Measurements from ENCODE around the gene MACF1. TPM values are rescaled to one million over a fixed set of nuclear protein-coding genes. Genes with fewer than 3 reads are reported as not detected.

MACF1 gene
- total and polyA plus RNA-seq, 9 donors: 93.6 to 331 (median 247) TPM

- DNase-seq: no peak
- H3K27ac ChIP-seq: no peak overlapping the region
- no peaks in the 10 kb centered on the region for H3K27me3 ChIP-seq
- TF ChIP-seq POLR2A (IDR thresholded peaks at IDR 0.05) (no peak), CTCF (IDR thresholded peaks at IDR 0.05) (no peak), EP300 (IDR thresholded peaks at IDR 0.05) (no peak)
- peaks cover 3% of the 10 kb centered on the region for H3K4me1 ChIP-seq (ENCODE audit: insufficient read depth)
- intact Hi-C loops (cut with DNase I): no loop called here
- H3K4me3 ChIP-seq: no peak overlapping the region
- no peaks in the 10 kb centered on the region for H3K36me3 ChIP-seq
- no peaks in the 10 kb centered on the region for H3K9me3 ChIP-seq
Measured at GRCh38 chr1:39224295-39224829, 19.9 kb downstream of the MACF1 start.

GRCh38 chr1:39226836-39227235 lies 22.3 kb downstream of the MACF1 start:
- no peak for DNase-seq
- H3K4me1 ChIP-seq (ENCODE audit: insufficient read depth): peaks cover 8% of the 10 kb centered on the region
- no peak overlapping the region for H3K4me3 ChIP-seq

GRCh38 chr1:39228252-39228651 lies 23.8 kb downstream of the MACF1 start:
- no peaks in the 10 kb centered on the region for H3K9me3 ChIP-seq
- no peaks in the 10 kb centered on the region for H3K27me3 ChIP-seq
- TF ChIP-seq EP300 (IDR thresholded peaks at IDR 0.05) (no peak), CTCF (IDR thresholded peaks at IDR 0.05) (no peak), POLR2A (IDR thresholded peaks at IDR 0.05) (no peak)
- H3K4me3 ChIP-seq: no peak overlapping the region
- WGBS, 3 donors: 92 to 96% (median 94%) methylated on average over 6 of the region's 6 CpGs
- DNase-seq: no peak
- no peaks in the 10 kb centered on the region for H3K36me3 ChIP-seq
- no peak overlapping the region for H3K27ac ChIP-seq
- peaks cover 8% of the 10 kb centered on the region for H3K4me1 ChIP-seq (ENCODE audit: insufficient read depth)
- intact Hi-C loops (cut with DNase I): no loop called here

More at GRCh38 chr1:39226836-39227235, 22.3 kb downstream of the MACF1 start:
- 77 to 90% (median 84%) methylated on average over 3 of the region's 3 CpGs for WGBS, 3 donors
- TF ChIP-seq POLR2A (IDR thresholded peaks at IDR 0.05) (no peak), CTCF (IDR thresholded peaks at IDR 0.05) (no peak), EP300 (IDR thresholded peaks at IDR 0.05) (no peak)
- H3K27me3 ChIP-seq: no peaks in the 10 kb centered on the region
- H3K27ac ChIP-seq: no peak overlapping the region
- H3K36me3 ChIP-seq: no peaks in the 10 kb centered on the region
- intact Hi-C loops (cut with DNase I): no loop called here
- H3K9me3 ChIP-seq: no peaks in the 10 kb centered on the region

- 95 to 97% (median 97%) methylated on average over 4 of the region's 4 CpGs for WGBS, 3 donors
- no peak overlapping the region for H3K4me3 ChIP-seq
- no peaks in the 10 kb centered on the region for H3K36me3 ChIP-seq
- no peak for TF ChIP-seq POLR2A (IDR thresholded peaks at IDR 0.05)
- TF ChIP-seq EP300 (IDR thresholded peaks at IDR 0.05): no peak
- no peak for TF ChIP-seq CTCF (IDR thresholded peaks at IDR 0.05)
- no peaks in the 10 kb centered on the region for H3K9me3 ChIP-seq
- H3K27ac ChIP-seq: no peak overlapping the region
- no peaks in the 10 kb centered on the region for H3K27me3 ChIP-seq
- intact Hi-C loops (cut with DNase I): no loop called here
- DNase-seq: no peak
- peaks cover 8% of the 10 kb centered on the region for H3K4me1 ChIP-seq (ENCODE audit: insufficient read depth)
Measured at GRCh38 chr1:39229504-39229903, 25.0 kb downstream of the MACF1 start.
